HL-60 (cell line): ENCODE measurements around the gene EFS.

ENCODE experiments used
- GABPA ChIP-seq: IDR thresholded peaks from 2 replicates; pipeline ENCODE4 v1.6.1; 2012; ENCODE audit warnings: low read depth
- POLR2AphosphoS5 ChIP-seq: IDR thresholded peaks from 2 replicates; pipeline ENCODE4 v1.6.1; 2012; ENCODE audit warnings: low read depth
- SPI1 ChIP-seq: IDR thresholded peaks from 2 replicates; pipeline ENCODE4 v1.6.1; 2012; ENCODE audit warnings: low read depth, mild to moderate bottlenecking, borderline replicate concordance
- TF ChIP-seq, protein P1 (sequence below): IDR thresholded peaks from one replicate; pipeline ENCODE4 v1.5.1; 2011; ENCODE audit warnings: low read length, control low read depth, inconsistent platforms; ENCODE audit not compliant: insufficient read depth
- TF ChIP-seq, protein P2 (sequence below): IDR thresholded peaks from 2 replicates; pipeline ENCODE4 v1.6.1; 2012; ENCODE audit warnings: low read depth; ENCODE audit not compliant: insufficient replicate concordance

DNA sequence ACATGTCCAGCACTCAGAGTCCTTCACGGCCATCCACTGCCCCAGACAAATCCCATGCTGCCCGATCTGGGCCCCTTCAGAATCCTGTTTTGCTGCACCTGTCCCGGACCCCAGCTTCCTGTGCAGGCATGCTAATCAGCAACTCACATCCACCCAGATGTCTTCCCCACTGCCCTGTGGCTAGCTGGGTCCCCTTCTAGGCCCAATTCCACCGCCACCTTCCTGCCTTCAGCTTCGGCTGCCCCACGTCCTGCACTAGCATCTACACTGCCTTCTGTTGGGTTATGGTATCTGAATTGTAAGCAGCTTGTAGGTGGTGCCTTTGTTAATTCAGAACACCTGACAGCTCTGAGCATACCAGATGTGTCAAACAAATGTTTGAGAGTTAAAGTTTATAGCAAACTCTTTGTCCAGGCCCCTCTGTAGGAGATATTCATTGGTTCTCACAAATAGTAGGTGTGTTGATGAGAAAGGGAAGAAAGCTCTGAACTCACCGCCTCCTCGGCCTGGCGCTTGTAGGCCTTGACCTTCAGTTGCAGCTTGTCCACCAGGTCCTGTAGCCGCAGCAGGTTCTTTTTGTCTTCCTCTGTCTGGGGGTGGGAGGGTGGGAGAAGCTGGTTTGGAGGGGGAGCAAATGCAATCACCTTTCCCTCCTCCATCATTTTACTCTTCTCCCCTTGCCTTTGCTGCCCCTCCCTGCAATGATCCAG, 17.9 kb upstream of the EFS start:
- TF ChIP-seq, protein P1, sequence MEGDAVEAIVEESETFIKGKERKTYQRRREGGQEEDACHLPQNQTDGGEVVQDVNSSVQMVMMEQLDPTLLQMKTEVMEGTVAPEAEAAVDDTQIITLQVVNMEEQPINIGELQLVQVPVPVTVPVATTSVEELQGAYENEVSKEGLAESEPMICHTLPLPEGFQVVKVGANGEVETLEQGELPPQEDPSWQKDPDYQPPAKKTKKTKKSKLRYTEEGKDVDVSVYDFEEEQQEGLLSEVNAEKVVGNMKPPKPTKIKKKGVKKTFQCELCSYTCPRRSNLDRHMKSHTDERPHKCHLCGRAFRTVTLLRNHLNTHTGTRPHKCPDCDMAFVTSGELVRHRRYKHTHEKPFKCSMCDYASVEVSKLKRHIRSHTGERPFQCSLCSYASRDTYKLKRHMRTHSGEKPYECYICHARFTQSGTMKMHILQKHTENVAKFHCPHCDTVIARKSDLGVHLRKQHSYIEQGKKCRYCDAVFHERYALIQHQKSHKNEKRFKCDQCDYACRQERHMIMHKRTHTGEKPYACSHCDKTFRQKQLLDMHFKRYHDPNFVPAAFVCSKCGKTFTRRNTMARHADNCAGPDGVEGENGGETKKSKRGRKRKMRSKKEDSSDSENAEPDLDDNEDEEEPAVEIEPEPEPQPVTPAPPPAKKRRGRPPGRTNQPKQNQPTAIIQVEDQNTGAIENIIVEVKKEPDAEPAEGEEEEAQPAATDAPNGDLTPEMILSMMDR: no peak
- no peak for TF ChIP-seq POLR2AphosphoS5
- no peak for TF ChIP-seq GABPA
- TF ChIP-seq, protein P2, sequence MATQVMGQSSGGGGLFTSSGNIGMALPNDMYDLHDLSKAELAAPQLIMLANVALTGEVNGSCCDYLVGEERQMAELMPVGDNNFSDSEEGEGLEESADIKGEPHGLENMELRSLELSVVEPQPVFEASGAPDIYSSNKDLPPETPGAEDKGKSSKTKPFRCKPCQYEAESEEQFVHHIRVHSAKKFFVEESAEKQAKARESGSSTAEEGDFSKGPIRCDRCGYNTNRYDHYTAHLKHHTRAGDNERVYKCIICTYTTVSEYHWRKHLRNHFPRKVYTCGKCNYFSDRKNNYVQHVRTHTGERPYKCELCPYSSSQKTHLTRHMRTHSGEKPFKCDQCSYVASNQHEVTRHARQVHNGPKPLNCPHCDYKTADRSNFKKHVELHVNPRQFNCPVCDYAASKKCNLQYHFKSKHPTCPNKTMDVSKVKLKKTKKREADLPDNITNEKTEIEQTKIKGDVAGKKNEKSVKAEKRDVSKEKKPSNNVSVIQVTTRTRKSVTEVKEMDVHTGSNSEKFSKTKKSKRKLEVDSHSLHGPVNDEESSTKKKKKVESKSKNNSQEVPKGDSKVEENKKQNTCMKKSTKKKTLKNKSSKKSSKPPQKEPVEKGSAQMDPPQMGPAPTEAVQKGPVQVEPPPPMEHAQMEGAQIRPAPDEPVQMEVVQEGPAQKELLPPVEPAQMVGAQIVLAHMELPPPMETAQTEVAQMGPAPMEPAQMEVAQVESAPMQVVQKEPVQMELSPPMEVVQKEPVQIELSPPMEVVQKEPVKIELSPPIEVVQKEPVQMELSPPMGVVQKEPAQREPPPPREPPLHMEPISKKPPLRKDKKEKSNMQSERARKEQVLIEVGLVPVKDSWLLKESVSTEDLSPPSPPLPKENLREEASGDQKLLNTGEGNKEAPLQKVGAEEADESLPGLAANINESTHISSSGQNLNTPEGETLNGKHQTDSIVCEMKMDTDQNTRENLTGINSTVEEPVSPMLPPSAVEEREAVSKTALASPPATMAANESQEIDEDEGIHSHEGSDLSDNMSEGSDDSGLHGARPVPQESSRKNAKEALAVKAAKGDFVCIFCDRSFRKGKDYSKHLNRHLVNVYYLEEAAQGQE: no peak
- TF ChIP-seq SPI1: no peak
